ENCODE results near the gene MSANTD4. TPM values are rescaled to one million over a fixed set of nuclear protein-coding genes. Genes with fewer than 3 reads are reported as not detected.

MSANTD4 gene
- total RNA-seq, 6 donors from 2014 or later: 15.4 to 44.3 (median 21.8) TPM

GRCh38 chr11:106017093-106017492 lies 4.9 kb downstream of the MSANTD4 start:
- no peak overlapping the region for H3K27ac ChIP-seq
- no peak for DNase-seq
- no peaks in the 10 kb centered on the region for H3K27me3 ChIP-seq
- no peak overlapping the region for H3K4me3 ChIP-seq
- H3K4me1 ChIP-seq: peaks cover 13 to 43% (median 31%) of the 10 kb centered on the region in 4 donors
- no peaks in the 10 kb centered on the region for H3K9me3 ChIP-seq
- TF ChIP-seq POLR2AphosphoS5 (IDR thresholded peaks at IDR 0.05) (no peak), POLR2A (IDR thresholded peaks at IDR 0.05) (no peak), CTCF (IDR thresholded peaks at IDR 0.05) (no peak), EP300 (IDR thresholded peaks at IDR 0.05) (no peak)
- ATAC-seq (ENCODE audit: low FRiP score in 2 of 2): no peak
- WGBS, 2 donors: 67 to 73% methylated on average over 2 of the region's 2 CpGs
- peaks cover 0 to 5% (median 0%) of the 10 kb centered on the region in 4 donors for H3K36me3 ChIP-seq

- no peak overlapping the region for H3K27ac ChIP-seq
- no peaks in the 10 kb centered on the region for H3K27me3 ChIP-seq
- no peaks in the 10 kb centered on the region for H3K9me3 ChIP-seq
- H3K4me1 ChIP-seq: peaks cover 6 to 31% (median 19%) of the 10 kb centered on the region in 4 donors
- ATAC-seq (ENCODE audit: low FRiP score in 2 of 2) (no peak), DNase-seq (no peak)
- H3K36me3 ChIP-seq: peaks cover 0 to 14% (median 7%) of the 10 kb centered on the region in 4 donors
- no peak overlapping the region for H3K4me3 ChIP-seq
- WGBS, 2 donors: 61 to 65% methylated on average over 2 of the region's 2 CpGs
- TF ChIP-seq EP300 (IDR thresholded peaks at IDR 0.05) (no peak), POLR2AphosphoS5 (IDR thresholded peaks at IDR 0.05) (no peak), CTCF (IDR thresholded peaks at IDR 0.05) (no peak), POLR2A (IDR thresholded peaks at IDR 0.05) (no peak)
Observed at GRCh38 chr11:106015066-106015465, 7.0 kb downstream of the MSANTD4 start.

GRCh38 chr11:106014620-106015019 lies 7.4 kb downstream of the MSANTD4 start:
- H3K4me1 ChIP-seq: peaks cover 6 to 26% (median 17%) of the 10 kb centered on the region in 4 donors
- no peak overlapping the region for H3K27ac ChIP-seq
- no peaks in the 10 kb centered on the region for H3K9me3 ChIP-seq
- peaks cover 0 to 19% (median 11%) of the 10 kb centered on the region in 4 donors for H3K36me3 ChIP-seq
- DNase-seq (no peak), ATAC-seq (ENCODE audit: low FRiP score in 2 of 2) (no peak)
- 83 to 93% methylated on average over 2 of the region's 2 CpGs for WGBS, 2 donors
- H3K27me3 ChIP-seq: no peaks in the 10 kb centered on the region
- no peak for TF ChIP-seq CTCF (IDR thresholded peaks at IDR 0.05)
- no peak for TF ChIP-seq EP300 (IDR thresholded peaks at IDR 0.05)
- no peak for TF ChIP-seq POLR2A (IDR thresholded peaks at IDR 0.05)
- no peak for TF ChIP-seq POLR2AphosphoS5 (IDR thresholded peaks at IDR 0.05)
- no peak overlapping the region for H3K4me3 ChIP-seq

- no peaks in the 10 kb centered on the region for H3K9me3 ChIP-seq
- DNase-seq (no peak), ATAC-seq (ENCODE audit: low FRiP score in 2 of 2) (no peak)
- no peak overlapping the region for H3K27ac ChIP-seq
- H3K4me3 ChIP-seq: no peak overlapping the region
- peaks cover 6 to 21% (median 16%) of the 10 kb centered on the region in 4 donors for H3K4me1 ChIP-seq
- H3K36me3 ChIP-seq: peaks cover 0 to 25% (median 16%) of the 10 kb centered on the region in 4 donors
- 79 to 81% methylated on average over 2 of the region's 2 CpGs for WGBS, 2 donors
- H3K27me3 ChIP-seq: no peaks in the 10 kb centered on the region
- TF ChIP-seq POLR2A (IDR thresholded peaks at IDR 0.05) (no peak), POLR2AphosphoS5 (IDR thresholded peaks at IDR 0.05) (no peak), EP300 (IDR thresholded peaks at IDR 0.05) (no peak)
Observed at GRCh38 chr11:106014035-106014434, 8.0 kb downstream of the MSANTD4 start.

- H3K27ac ChIP-seq: no peak overlapping the region
- H3K4me3 ChIP-seq: no peak overlapping the region
- no peaks in the 10 kb centered on the region for H3K9me3 ChIP-seq
- ATAC-seq (ENCODE audit: low FRiP score in 2 of 2) (peak in 1 of 2 donors; percentile 61), DNase-seq (no peak)
- WGBS, 2 donors: 80 to 82% methylated on average over 3 of the region's 3 CpGs
- no peak for TF ChIP-seq POLR2AphosphoS5 (IDR thresholded peaks at IDR 0.05)
- TF ChIP-seq CTCF (IDR thresholded peaks at IDR 0.05): no peak
- no peak for TF ChIP-seq POLR2A (IDR thresholded peaks at IDR 0.05)
- no peak for TF ChIP-seq EP300 (IDR thresholded peaks at IDR 0.05)
- H3K27me3 ChIP-seq: no peaks in the 10 kb centered on the region
- peaks cover 0 to 38% (median 23%) of the 10 kb centered on the region in 4 donors for H3K36me3 ChIP-seq
- peaks cover 0 to 9% (median 7%) of the 10 kb centered on the region in 4 donors for H3K4me1 ChIP-seq
Observed at GRCh38 chr11:106012744-106013143, 9.3 kb downstream of the MSANTD4 start.
